Neuronal stem cell (in vitro differentiated cells): ENCODE data around the gene TEX9.

ENCODE experiments used
- DNase-seq: peaks from one replicate; pipeline ENCODE4 v3.0.0-alpha.2; 2013; ENCODE audit warnings: low spot score
- H2AFZ ChIP-seq: one replicate; pipeline ENCODE4 v1.6.1; 2013; ENCODE audit warnings: mild to moderate bottlenecking, low read length, inconsistent platforms
- H2AK5ac ChIP-seq: 2 replicates; pipeline ENCODE4 v1.6.1; 2013; ENCODE audit warnings: low read depth, mild to moderate bottlenecking, inconsistent platforms, low read length, moderate library complexity, mixed read lengths
- H2BK120ac ChIP-seq: 2 replicates; pipeline ENCODE4 v1.6.1; 2013; ENCODE audit warnings: low read depth, mild to moderate bottlenecking, inconsistent platforms, low read length, moderate library complexity, mixed read lengths
- H2BK12ac ChIP-seq: one replicate; pipeline ENCODE4 v1.6.1; 2013; ENCODE audit warnings: low read length, inconsistent platforms
- H2BK15ac ChIP-seq: 2 replicates; pipeline ENCODE4 v1.6.1; 2013; ENCODE audit warnings: mild to moderate bottlenecking, low read length, inconsistent platforms, mixed read lengths
- H2BK5ac ChIP-seq: one replicate; pipeline ENCODE4 v1.6.1; 2013; ENCODE audit warnings: inconsistent platforms, mild to moderate bottlenecking, low read length, moderate library complexity
- H3K14ac ChIP-seq: one replicate; pipeline ENCODE4 v1.6.1; 2013; ENCODE audit warnings: low read length, inconsistent platforms
- H3K18ac ChIP-seq: 2 replicates; pipeline ENCODE4 v1.6.1; 2013; ENCODE audit warnings: low read length, inconsistent platforms
- H3K23ac ChIP-seq: 2 replicates; pipeline ENCODE4 v1.6.1; 2013; ENCODE audit warnings: low read depth, mild to moderate bottlenecking, mixed read lengths, low read length, inconsistent platforms; ENCODE audit not compliant: poor library complexity
- H3K27ac ChIP-seq: replicated peaks from 3 replicates; pipeline ENCODE4 v1.5.1; 2013; ENCODE audit warnings: low read length, inconsistent platforms
- H3K27me3 ChIP-seq, 3 experiments: 2 replicates each; pipeline ENCODE4 v1.6.1; 2013; ENCODE audit warnings: low read length in 3 of 3, mild to moderate bottlenecking in 2 of 3, inconsistent platforms in 1 of 3, low read depth in 1 of 3, mixed read lengths in 1 of 3, moderate library complexity in 1 of 3; ENCODE audit not compliant: control insufficient read depth in 3 of 3, insufficient read depth in 3 of 3
- H3K36me3 ChIP-seq, 2 donors: replicated peaks in 1 of 2; 2 replicates each; pipeline ENCODE4 v1.6.1; 2013; ENCODE audit warnings: low read length in 2 of 2; ENCODE audit not compliant: control insufficient read depth in 2 of 2, insufficient read depth in 2 of 2
- H3K4ac ChIP-seq: 2 replicates; pipeline ENCODE4 v1.6.1; 2013; ENCODE audit warnings: inconsistent platforms, mild to moderate bottlenecking, low read length, moderate library complexity
- H3K4me1 ChIP-seq, 2 donors: 1 replicate in 1 of 2; 2 replicates in 1 of 2; pipeline ENCODE4 v1.6.1; 2013; ENCODE audit warnings: low read length in 2 of 2, low read depth in 1 of 2; ENCODE audit not compliant: control insufficient read depth in 2 of 2, insufficient read depth in 1 of 2
- H3K4me2 ChIP-seq: one replicate; pipeline ENCODE4 v1.6.1; 2013; ENCODE audit warnings: mild to moderate bottlenecking, low read length, inconsistent platforms; ENCODE audit not compliant: insufficient read depth, poor library complexity, severe bottlenecking
- H3K4me3 ChIP-seq, 2 donors: 2 replicates each; pipeline ENCODE4 v1.5.1; 2013; ENCODE audit warnings: low read length in 2 of 2, mild to moderate bottlenecking in 2 of 2, inconsistent platforms in 1 of 2, moderate library complexity in 1 of 2
- H3K79me1 ChIP-seq: one replicate; pipeline ENCODE4 v1.6.1; 2013; ENCODE audit warnings: low read depth, mild to moderate bottlenecking, inconsistent platforms, low read length, moderate library complexity
- H3K9ac ChIP-seq: one replicate; pipeline ENCODE4 v1.6.1; 2013; ENCODE audit warnings: mild to moderate bottlenecking, low read depth, low read length, inconsistent platforms; ENCODE audit not compliant: poor library complexity
- H3K9me3 ChIP-seq, 2 donors: replicated peaks in 1 of 2; 2 replicates each; pipeline versions ENCODE3 to v1.6.1; 2013; ENCODE audit warnings: low read length in 2 of 2, mild to moderate bottlenecking in 2 of 2, inconsistent platforms in 1 of 2, low read depth in 1 of 2, mixed read lengths in 1 of 2, moderate library complexity in 1 of 2; ENCODE audit not compliant: control insufficient read depth in 2 of 2, insufficient read depth in 1 of 2
- H4K8ac ChIP-seq: one replicate; pipeline ENCODE4 v1.6.1; 2013; ENCODE audit warnings: low read depth, mild to moderate bottlenecking, inconsistent platforms, low read length, moderate library complexity
- H4K91ac ChIP-seq: one replicate; pipeline ENCODE4 v1.6.1; 2013; ENCODE audit warnings: low read length, low read depth, mild to moderate bottlenecking, inconsistent platforms; ENCODE audit not compliant: poor library complexity
- WGBS, 2 donors: extraction: QIAGEN DNeasy Blood & Tissue Kit; methylation state at CpG; one replicate each; pipeline ENCODE4 v1.1.7; 2013; ENCODE audit warnings: missing lambda C conversion rate in 2 of 2, mixed read lengths in 1 of 2; ENCODE audit not compliant: insufficient read length in 2 of 2, insufficient replicate concordance in 1 of 2; ENCODE audit errors: extremely low coverage in 2 of 2; 5-methylcytosine and 5-hydroxymethylcytosine counted together

Gene TEX9

GRCh38 chr15:56356616-56357015, 8.6 kb upstream of the TEX9 start:
- H3K27me3 ChIP-seq: no peaks in the 10 kb centered on the region
- no peak overlapping the region for H3K18ac ChIP-seq
- H3K4ac ChIP-seq: no peak overlapping the region
- H2BK12ac ChIP-seq: no peak overlapping the region
- H2BK15ac ChIP-seq: no peak overlapping the region
- H4K8ac ChIP-seq: no peak overlapping the region
- H3K9me3 ChIP-seq: no peaks in the 10 kb centered on the region
- H3K23ac ChIP-seq: no peak overlapping the region
- H2BK120ac ChIP-seq: no peak overlapping the region
- H3K79me1 ChIP-seq: no peaks in the 10 kb centered on the region
- no CpG with 5 or more reads among the region's 2 CpGs for WGBS, 2 donors
- no peak overlapping the region for H3K27ac ChIP-seq
- no peak overlapping the region for H2AK5ac ChIP-seq
- H3K36me3 ChIP-seq: no peaks in the 10 kb centered on the region
- H3K4me3 ChIP-seq: no peak overlapping the region
- H3K4me2 ChIP-seq: no peak overlapping the region
- peaks cover 0 to 3% of the 10 kb centered on the region in 2 donors for H3K4me1 ChIP-seq
- no peak overlapping the region for H3K14ac ChIP-seq
- H2AFZ ChIP-seq: no peak overlapping the region
- H2BK5ac ChIP-seq: no peak overlapping the region
- no peak overlapping the region for H3K9ac ChIP-seq
- no peak overlapping the region for H4K91ac ChIP-seq
- no peak for DNase-seq

- no peaks in the 10 kb centered on the region for H3K27me3 ChIP-seq
- H2BK15ac ChIP-seq: no peak overlapping the region
- no peak overlapping the region for H2AK5ac ChIP-seq
- H3K79me1 ChIP-seq: no peaks in the 10 kb centered on the region
- no peak overlapping the region for H2BK12ac ChIP-seq
- peaks cover 0 to 4% of the 10 kb centered on the region in 2 donors for H3K9me3 ChIP-seq
- no peak overlapping the region for H3K4me2 ChIP-seq
- no peak overlapping the region for H4K8ac ChIP-seq
- H4K91ac ChIP-seq: no peak overlapping the region
- no peak overlapping the region for H3K23ac ChIP-seq
- no peak for DNase-seq
- H3K36me3 ChIP-seq: no peaks in the 10 kb centered on the region
- no peaks in the 10 kb centered on the region for H3K4me1 ChIP-seq
- H2BK5ac ChIP-seq: no peak overlapping the region
- no peak overlapping the region for H2AFZ ChIP-seq
- H3K14ac ChIP-seq: no peak overlapping the region
- no peak overlapping the region for H3K27ac ChIP-seq
- H3K9ac ChIP-seq: no peak overlapping the region
- no peak overlapping the region for H2BK120ac ChIP-seq
- no CpG with 5 or more reads among the region's 7 CpGs for WGBS, 2 donors
- H3K4ac ChIP-seq: no peak overlapping the region
- H3K4me3 ChIP-seq: no peak overlapping the region
- no peak overlapping the region for H3K18ac ChIP-seq
Measured at GRCh38 chr15:56358604-56359003, 6.6 kb upstream of the TEX9 start.

DNA sequence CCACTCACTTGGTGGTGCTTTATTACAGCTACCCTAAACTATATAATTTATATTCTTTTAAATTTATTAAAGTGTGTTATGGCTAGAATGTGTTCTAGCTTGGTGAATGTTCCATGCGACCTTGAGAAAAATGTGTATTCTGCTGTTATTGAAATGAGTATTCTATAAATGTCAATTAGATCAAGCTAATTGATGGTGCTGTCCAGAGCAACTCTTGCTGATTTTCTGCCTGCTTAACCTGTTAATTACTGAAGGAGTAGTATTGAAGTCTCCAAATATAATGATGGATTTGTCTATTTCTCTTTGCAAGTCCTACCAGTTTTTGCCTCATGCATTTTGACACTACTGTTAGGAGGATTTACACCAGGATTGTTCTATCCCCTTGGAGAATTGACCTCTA, 3.2 kb upstream of the TEX9 start:
- H3K4me2 ChIP-seq: no peak overlapping the region
- H2BK5ac ChIP-seq: no peak overlapping the region
- DNase-seq: no peak
- H3K27ac ChIP-seq: no peak overlapping the region
- H3K18ac ChIP-seq: no peak overlapping the region
- no peak overlapping the region for H4K8ac ChIP-seq
- no peak overlapping the region for H3K9ac ChIP-seq
- H2AK5ac ChIP-seq: no peak overlapping the region
- no peaks in the 10 kb centered on the region for H3K4me1 ChIP-seq
- H3K9me3 ChIP-seq: peaks cover 0 to 4% of the 10 kb centered on the region in 2 donors
- no peak overlapping the region for H2BK12ac ChIP-seq
- no peaks in the 10 kb centered on the region for H3K27me3 ChIP-seq
- WGBS, 2 donors: no CpG with 5 or more reads among the region's 1 CpG
- no peaks in the 10 kb centered on the region for H3K36me3 ChIP-seq
- no peak overlapping the region for H2BK15ac ChIP-seq
- H3K14ac ChIP-seq: no peak overlapping the region
- H4K91ac ChIP-seq: no peak overlapping the region
- no peak overlapping the region for H2BK120ac ChIP-seq
- H3K23ac ChIP-seq: no peak overlapping the region
- no peak overlapping the region for H2AFZ ChIP-seq
- H3K4ac ChIP-seq: no peak overlapping the region
- no peaks in the 10 kb centered on the region for H3K79me1 ChIP-seq
- H3K4me3 ChIP-seq: no peak overlapping the region

- WGBS, 2 donors: no CpG with 5 or more reads among the region's 2 CpGs
- Histone ChIP-seq H2BK120ac (no peak overlapping the region), H3K9me3 (peaks cover 0 to 4% of the 10 kb centered on the region in 2 donors), H3K9ac (no peak overlapping the region), H3K4me2 (peak overlapping the region; percentile 21), H3K14ac (no peak overlapping the region), H3K4me3 (peak overlapping the region in 1 of 2 donors; percentile 66), H3K36me3 (no peaks in the 10 kb centered on the region), H3K27ac (no peak overlapping the region), H2AFZ (peak overlapping the region; percentile 93), H3K23ac (no peak overlapping the region), H4K91ac (no peak overlapping the region), H3K4me1 (peaks cover 0 to 2% of the 10 kb centered on the region in 2 donors), H4K8ac (no peak overlapping the region), H2BK12ac (no peak overlapping the region), H3K79me1 (no peaks in the 10 kb centered on the region), H3K18ac (no peak overlapping the region), H2BK15ac (no peak overlapping the region), H3K4ac (no peak overlapping the region), H2AK5ac (no peak overlapping the region), H2BK5ac (no peak overlapping the region), H3K27me3 (no peaks in the 10 kb centered on the region)
- DNase-seq: no peak
Measured at GRCh38 chr15:56366211-56366610, 985 bp downstream of the TEX9 start.
